Hepatocyte (in vitro differentiated cells): ENCODE data around the gene TAF1C.

ENCODE experiments used
- EZH2 ChIP-seq: fragments of 200-600 bp; sonication (generic); IDR thresholded peaks from 2 replicates; pipeline ENCODE4 v1.6.1; 2016; ENCODE audit warnings: antibody characterized with exemption, mild to moderate bottlenecking, borderline replicate concordance
- TF ChIP-seq, protein P1 (sequence below): fragments of 200-600 bp; sonication (generic); IDR thresholded peaks from 2 replicates; pipeline ENCODE4 v1.5.1; 2016; ENCODE audit warnings: antibody characterized with exemption, mild to moderate bottlenecking; ENCODE audit not compliant: poor library complexity

DNA sequence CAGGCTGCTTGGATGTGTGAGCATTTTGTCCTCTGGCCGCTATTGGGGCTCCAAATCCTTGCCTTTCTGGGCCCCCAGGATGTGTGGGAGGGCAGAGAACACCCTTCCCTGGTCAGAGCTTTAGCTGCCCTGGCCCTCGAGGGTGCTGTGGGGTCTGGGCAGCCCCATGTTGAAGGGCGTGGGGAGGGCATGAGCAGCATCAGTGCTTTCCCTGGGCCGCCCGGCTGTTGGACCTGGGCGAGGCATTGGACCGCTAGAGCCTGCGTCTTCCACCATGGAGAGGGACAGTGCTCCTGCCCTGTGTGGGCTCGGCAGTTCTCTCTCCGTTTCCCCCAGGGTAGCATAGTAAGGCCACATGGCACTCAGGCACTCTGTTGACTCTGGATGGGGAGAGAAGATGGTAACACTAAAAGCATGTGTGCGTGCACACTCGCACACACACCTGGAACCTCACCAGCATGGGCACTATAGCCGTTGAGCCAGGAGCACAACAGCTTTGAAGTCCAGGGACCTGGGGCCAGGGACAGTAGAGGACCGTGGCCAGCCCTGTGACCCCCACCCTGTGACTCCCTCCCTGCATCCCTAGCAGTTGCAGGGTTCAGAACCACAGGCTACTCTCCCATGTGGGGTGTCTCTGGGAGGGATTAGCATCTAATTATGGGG, 10.7 kb upstream of the TAF1C start:
- TF ChIP-seq, protein P1, sequence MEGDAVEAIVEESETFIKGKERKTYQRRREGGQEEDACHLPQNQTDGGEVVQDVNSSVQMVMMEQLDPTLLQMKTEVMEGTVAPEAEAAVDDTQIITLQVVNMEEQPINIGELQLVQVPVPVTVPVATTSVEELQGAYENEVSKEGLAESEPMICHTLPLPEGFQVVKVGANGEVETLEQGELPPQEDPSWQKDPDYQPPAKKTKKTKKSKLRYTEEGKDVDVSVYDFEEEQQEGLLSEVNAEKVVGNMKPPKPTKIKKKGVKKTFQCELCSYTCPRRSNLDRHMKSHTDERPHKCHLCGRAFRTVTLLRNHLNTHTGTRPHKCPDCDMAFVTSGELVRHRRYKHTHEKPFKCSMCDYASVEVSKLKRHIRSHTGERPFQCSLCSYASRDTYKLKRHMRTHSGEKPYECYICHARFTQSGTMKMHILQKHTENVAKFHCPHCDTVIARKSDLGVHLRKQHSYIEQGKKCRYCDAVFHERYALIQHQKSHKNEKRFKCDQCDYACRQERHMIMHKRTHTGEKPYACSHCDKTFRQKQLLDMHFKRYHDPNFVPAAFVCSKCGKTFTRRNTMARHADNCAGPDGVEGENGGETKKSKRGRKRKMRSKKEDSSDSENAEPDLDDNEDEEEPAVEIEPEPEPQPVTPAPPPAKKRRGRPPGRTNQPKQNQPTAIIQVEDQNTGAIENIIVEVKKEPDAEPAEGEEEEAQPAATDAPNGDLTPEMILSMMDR = no peak
- no peak for TF ChIP-seq EZH2
